Stimulated activated CD4-positive, alpha-beta T cell treated with anti-CD3 and anti-CD28 coated beads, Interleukin-2, amount 100 ng/mL, for 4 hours (primary cell): ENCODE data around the gene EIF4A2.
A peak's percentile ranks its signal among the peaks of the same experiment; 100 is the strongest.

Experiments
- DNase-seq: peaks from one replicate; pipeline ENCODE4 v3.0.0-alpha.2; 2020; ENCODE audit warnings: low read depth

EIF4A2 gene

GRCh38 chr3:186783058-186783730 is at the start of gene EIF4A2:
Gene EIF4A2 (plus strand): TSS chr3:186783577. CDS start chr3:186783611, 34 bp downstream.
- DNase-seq = peak; percentile 86

GRCh38 chr3:186742618-186743380 is 40.6 kb upstream of the EIF4A2 start:
- DNase-seq = no peak

GRCh38 chr3:186743666-186744065 is 39.7 kb upstream of the EIF4A2 start:
- no peak for DNase-seq

GRCh38 chr3:186746008-186746407 is 37.4 kb upstream of the EIF4A2 start:
- no peak for DNase-seq

GRCh38 chr3:186750316-186750715 is 33.1 kb upstream of the EIF4A2 start:
- DNase-seq = no peak

GRCh38 chr3:186751480-186751879 is 31.9 kb upstream of the EIF4A2 start:
- no peak for DNase-seq

GRCh38 chr3:186754006-186754405 is 29.4 kb upstream of the EIF4A2 start:
- DNase-seq = no peak

GRCh38 chr3:186754871-186755270 is 28.5 kb upstream of the EIF4A2 start:
- no peak for DNase-seq

GRCh38 chr3:186757214-186757613 is 26.2 kb upstream of the EIF4A2 start:
- DNase-seq = no peak

- DNase-seq = no peak
Measured at GRCh38 chr3:186757686-186758220, 25.6 kb upstream of the EIF4A2 start.

- DNase-seq = no peak
Measured at GRCh38 chr3:186759231-186759930, 24.0 kb upstream of the EIF4A2 start.

GRCh38 chr3:186760141-186760833 is 23.1 kb upstream of the EIF4A2 start:
- DNase-seq = no peak

GRCh38 chr3:186760897-186761447 is 22.4 kb upstream of the EIF4A2 start:
- no peak for DNase-seq

GRCh38 chr3:186772281-186772694 is 11.1 kb upstream of the EIF4A2 start:
- no peak for DNase-seq

GRCh38 chr3:186772701-186773417 is 10.5 kb upstream of the EIF4A2 start:
- DNase-seq = peak; percentile 47

GRCh38 chr3:186775999-186776398 is 7.4 kb upstream of the EIF4A2 start:
- DNase-seq = no peak

- DNase-seq = no peak
Measured at GRCh38 chr3:186779204-186779603, 4.2 kb upstream of the EIF4A2 start.

GRCh38 chr3:186782542-186783057 is 777 bp upstream of the EIF4A2 start:
- no peak for DNase-seq

- DNase-seq = peak; percentile 70
Measured at GRCh38 chr3:186783731-186784515, 546 bp downstream of the EIF4A2 start.
